ENCODE measurements around the gene ZNF41. TPM values are rescaled to one million over a fixed set of nuclear protein-coding genes. Genes with fewer than 3 reads are reported as not detected.

The ZNF41 gene
- polyA plus RNA-seq, 3 donors: 1.8 to 4.3 (median 3.1) TPM

DNA sequence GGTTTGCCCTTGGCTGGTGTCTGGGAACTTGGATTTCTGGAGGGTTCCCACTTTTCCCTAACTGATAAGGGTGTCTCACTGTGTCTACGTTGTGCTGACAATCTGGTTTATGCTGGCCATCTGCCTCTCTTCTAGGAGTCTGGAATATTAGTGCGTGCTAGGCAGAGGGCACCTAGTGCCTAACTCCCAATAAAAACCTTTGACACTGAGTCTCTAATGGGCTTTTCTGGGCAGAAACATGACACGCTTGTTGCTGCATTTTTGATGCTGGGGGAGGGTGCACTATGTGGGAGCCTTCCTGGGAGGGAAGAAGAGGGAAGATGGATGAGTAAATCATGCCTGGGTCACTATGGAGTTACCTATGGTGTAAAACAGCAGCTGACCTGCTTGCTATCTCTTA is 16.3 kb upstream of the ZNF41 start:
- Mint-ChIP-seq H3K36me3 (no peaks in the 10 kb centered on the region), H3K9me3 (peaks cover 0 to 5% (median 3%) of the 10 kb centered on the region in 7 donors), H3K27me3 (ENCODE audit: low read depth in 3 of 3) (peaks cover 0 to 4% (median 2%) of the 10 kb centered on the region in 3 donors), H3K4me1 (peaks cover 36% of the 10 kb centered on the region), H3K4me3 (no peak overlapping the region), H3K27ac (peak overlapping the region in 1 of 7 donors; percentile 10)
- TF ChIP-seq, protein P1, sequence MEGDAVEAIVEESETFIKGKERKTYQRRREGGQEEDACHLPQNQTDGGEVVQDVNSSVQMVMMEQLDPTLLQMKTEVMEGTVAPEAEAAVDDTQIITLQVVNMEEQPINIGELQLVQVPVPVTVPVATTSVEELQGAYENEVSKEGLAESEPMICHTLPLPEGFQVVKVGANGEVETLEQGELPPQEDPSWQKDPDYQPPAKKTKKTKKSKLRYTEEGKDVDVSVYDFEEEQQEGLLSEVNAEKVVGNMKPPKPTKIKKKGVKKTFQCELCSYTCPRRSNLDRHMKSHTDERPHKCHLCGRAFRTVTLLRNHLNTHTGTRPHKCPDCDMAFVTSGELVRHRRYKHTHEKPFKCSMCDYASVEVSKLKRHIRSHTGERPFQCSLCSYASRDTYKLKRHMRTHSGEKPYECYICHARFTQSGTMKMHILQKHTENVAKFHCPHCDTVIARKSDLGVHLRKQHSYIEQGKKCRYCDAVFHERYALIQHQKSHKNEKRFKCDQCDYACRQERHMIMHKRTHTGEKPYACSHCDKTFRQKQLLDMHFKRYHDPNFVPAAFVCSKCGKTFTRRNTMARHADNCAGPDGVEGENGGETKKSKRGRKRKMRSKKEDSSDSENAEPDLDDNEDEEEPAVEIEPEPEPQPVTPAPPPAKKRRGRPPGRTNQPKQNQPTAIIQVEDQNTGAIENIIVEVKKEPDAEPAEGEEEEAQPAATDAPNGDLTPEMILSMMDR (IDR thresholded peaks at IDR 0.05): no peak
- H3K4me2 ChIP-seq (replicated peaks; ENCODE audit: extremely low read depth, low read length, poor library complexity, severe bottlenecking): no peak overlapping the region
- WGBS (ENCODE audit: insufficient coverage): no CpG with 5 or more reads among the region's 3 CpGs
- intact Hi-C loops (cut with micrococcal nuclease): no loop called here
- H3K27ac ChIP-seq (ENCODE audit: low read depth in 1 of 2, low read length in 2 of 2): no peak overlapping the region
- H3K9ac ChIP-seq (ENCODE audit: insufficient read depth, low read length, poor library complexity, severe bottlenecking): no peak overlapping the region
- peaks cover 11 to 42% of the 10 kb centered on the region in 2 donors for H3K4me1 ChIP-seq (ENCODE audit: control insufficient read depth in 1 of 2, insufficient read depth in 2 of 2, low read length in 2 of 2)
- H3K79me2 ChIP-seq (ENCODE audit: insufficient read depth, low read length): no peaks in the 10 kb centered on the region
- H2AFZ ChIP-seq (ENCODE audit: insufficient read depth, low read depth, low read length, poor library complexity, severe bottlenecking): no peak overlapping the region
- no peak for DNase-seq
- H3K4me3 ChIP-seq (replicated peaks in 1 of 3; ENCODE audit: low read depth in 2 of 3, low read length in 3 of 3): no peak overlapping the region
- H3K9me3 ChIP-seq (replicated peaks in 1 of 2; ENCODE audit: control insufficient read depth in 1 of 2, insufficient read depth in 1 of 2, low read length in 2 of 2): no peaks in the 10 kb centered on the region
- no peaks in the 10 kb centered on the region for H3K27me3 ChIP-seq (ENCODE audit: control insufficient read depth in 2 of 2, insufficient read depth in 2 of 2, low read length in 2 of 2)
- H4K20me1 ChIP-seq (ENCODE audit: insufficient read depth, low read length): no peaks in the 10 kb centered on the region
- H3K36me3 ChIP-seq (replicated peaks in 1 of 2; ENCODE audit: control insufficient read depth in 1 of 2, insufficient read depth in 2 of 2, low read length in 2 of 2): no peaks in the 10 kb centered on the region

DNA sequence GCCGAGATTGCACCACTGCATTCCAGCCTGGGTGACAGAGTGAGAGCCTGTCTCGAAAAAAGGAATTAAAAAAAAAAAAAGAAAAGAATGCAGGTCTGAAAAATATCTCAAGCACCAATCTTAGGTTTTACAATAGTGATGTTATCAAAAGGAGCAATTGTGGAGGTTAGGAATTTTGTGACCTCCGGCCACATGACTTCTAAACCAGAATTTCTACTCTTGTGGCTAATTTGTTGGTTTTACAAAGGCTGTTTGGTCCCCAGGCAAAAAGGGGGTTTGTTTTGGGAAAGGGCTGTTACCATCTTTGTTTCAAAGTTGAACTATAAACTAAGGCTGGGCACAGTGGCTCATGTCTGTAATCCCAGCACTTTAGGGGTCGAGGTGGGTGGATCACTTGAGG is 15.4 kb upstream of the ZNF41 start:
- no peaks in the 10 kb centered on the region for H3K36me3 ChIP-seq (replicated peaks in 1 of 2; ENCODE audit: control insufficient read depth in 1 of 2, insufficient read depth in 2 of 2, low read length in 2 of 2)
- no peaks in the 10 kb centered on the region for H3K36me3 Mint-ChIP-seq
- peaks cover 6 to 8% (median 7%) of the 10 kb centered on the region in 7 donors for H3K9me3 Mint-ChIP-seq
- H3K27ac ChIP-seq (ENCODE audit: low read depth in 1 of 2, low read length in 2 of 2): no peak overlapping the region
- H3K79me2 ChIP-seq (ENCODE audit: insufficient read depth, low read length): no peaks in the 10 kb centered on the region
- H3K9me3 ChIP-seq (replicated peaks in 1 of 2; ENCODE audit: control insufficient read depth in 1 of 2, insufficient read depth in 1 of 2, low read length in 2 of 2): peaks cover 0 to 3% of the 10 kb centered on the region in 2 donors
- peaks cover 11 to 42% of the 10 kb centered on the region in 2 donors for H3K4me1 ChIP-seq (ENCODE audit: control insufficient read depth in 1 of 2, insufficient read depth in 2 of 2, low read length in 2 of 2)
- H3K4me3 Mint-ChIP-seq: no peak overlapping the region
- H3K27me3 ChIP-seq (ENCODE audit: control insufficient read depth in 2 of 2, insufficient read depth in 2 of 2, low read length in 2 of 2): no peaks in the 10 kb centered on the region
- intact Hi-C loops (cut with micrococcal nuclease): no loop called here
- H3K4me3 ChIP-seq (replicated peaks in 1 of 3; ENCODE audit: low read depth in 2 of 3, low read length in 3 of 3): no peak overlapping the region
- H3K27ac Mint-ChIP-seq: peak overlapping the region in 1 of 7 donors; percentile 16
- DNase-seq: no peak
- TF ChIP-seq, protein P1 (IDR thresholded peaks at IDR 0.05): no peak
- no peak overlapping the region for H3K9ac ChIP-seq (ENCODE audit: insufficient read depth, low read length, poor library complexity, severe bottlenecking)
- no peaks in the 10 kb centered on the region for H4K20me1 ChIP-seq (ENCODE audit: insufficient read depth, low read length)
- peaks cover 0 to 4% (median 2%) of the 10 kb centered on the region in 3 donors for H3K27me3 Mint-ChIP-seq (ENCODE audit: low read depth in 3 of 3)
- no CpG with 5 or more reads among the region's 4 CpGs for WGBS (ENCODE audit: insufficient coverage)
- no peak overlapping the region for H2AFZ ChIP-seq (ENCODE audit: insufficient read depth, low read depth, low read length, poor library complexity, severe bottlenecking)
- H3K4me2 ChIP-seq (replicated peaks; ENCODE audit: extremely low read depth, low read length, poor library complexity, severe bottlenecking): no peak overlapping the region
- H3K4me1 Mint-ChIP-seq: peaks cover 36% of the 10 kb centered on the region

Measured in CD14-positive monocyte (primary cell).